HG02610 (cell line): ENCODE measurements around the gene FCHSD2.
A peak's percentile ranks its signal among the peaks of the same experiment; 100 is the strongest.
"Not testable (repeated sequence)": the region's sequence is repeated elsewhere in the genome, so short reads cannot be mapped to it uniquely, and the experiment has no call there.

Experiments used
- ATAC-seq: cut with Tn5 transposase; IDR thresholded peaks from one replicate; pipeline ENCODE4 v1.9.1; 2021; ENCODE audit warnings: mild to moderate bottlenecking, moderate library complexity; ENCODE audit not compliant: unreplicated experiment

FCHSD2 gene

GRCh38 chr11:73072935-73073481, 69.1 kb downstream of the FCHSD2 start:
- ATAC-seq: peak; percentile 83

GRCh38 chr11:73070653-73071052, 71.5 kb downstream of the FCHSD2 start:
- no peak for ATAC-seq

- ATAC-seq: not testable (repeated sequence)
Observed at GRCh38 chr11:73061857-73062424, 80.2 kb downstream of the FCHSD2 start.

GRCh38 chr11:73061434-73061833, 80.7 kb downstream of the FCHSD2 start:
- ATAC-seq: not testable (repeated sequence)

- ATAC-seq: no peak
Observed at GRCh38 chr11:73059915-73060314, 82.2 kb downstream of the FCHSD2 start.

GRCh38 chr11:73058989-73059674, 83.0 kb downstream of the FCHSD2 start:
- ATAC-seq: no peak

GRCh38 chr11:73055655-73056354, 86.3 kb downstream of the FCHSD2 start:
- no peak for ATAC-seq

GRCh38 chr11:73055002-73055401, 87.1 kb downstream of the FCHSD2 start:
- no peak for ATAC-seq

- ATAC-seq: no peak
Observed at GRCh38 chr11:73053964-73054363, 88.2 kb downstream of the FCHSD2 start.

GRCh38 chr11:73048446-73048845, 93.7 kb downstream of the FCHSD2 start:
- no peak for ATAC-seq

- ATAC-seq: no peak
Observed at GRCh38 chr11:73047773-73048371, 94.2 kb downstream of the FCHSD2 start.

- ATAC-seq: no peak
Observed at GRCh38 chr11:73040046-73040445, 102.1 kb downstream of the FCHSD2 start.

GRCh38 chr11:73034777-73035176, 107.3 kb downstream of the FCHSD2 start:
- no peak for ATAC-seq

GRCh38 chr11:73034331-73034730, 107.8 kb downstream of the FCHSD2 start:
- no peak for ATAC-seq

GRCh38 chr11:73030130-73030529, 112.0 kb downstream of the FCHSD2 start:
- ATAC-seq: no peak

- ATAC-seq: no peak
Observed at GRCh38 chr11:73029403-73029802, 112.7 kb downstream of the FCHSD2 start.

GRCh38 chr11:73028611-73029010, 113.5 kb downstream of the FCHSD2 start:
- ATAC-seq: no peak

GRCh38 chr11:73027840-73028239, 114.3 kb downstream of the FCHSD2 start:
- ATAC-seq: not testable (repeated sequence)

GRCh38 chr11:73024639-73025038, 117.5 kb downstream of the FCHSD2 start:
- ATAC-seq: no peak

- no peak for ATAC-seq
Observed at GRCh38 chr11:73019996-73020395, 122.1 kb downstream of the FCHSD2 start.

GRCh38 chr11:73019449-73019848, 122.7 kb downstream of the FCHSD2 start:
- ATAC-seq: no peak
